Cardiac fibroblast (primary cell): ENCODE measurements around the gene GALNT16.

Experiments used
- DNase-seq, 2 donors: peaks; one replicate each; pipeline versions ENCODE4 v3.0.0 to v3.0.0-alpha.2; 2010; ENCODE audit warnings: low read depth in 2 of 2
- H3K4me3 ChIP-seq, 2 donors: replicated peaks in 1 of 2; 1 replicate in 1 of 2; 2 replicates in 1 of 2; pipeline ENCODE4 v1.5.1; 2011; ENCODE audit warnings: low read depth in 2 of 2, low read length in 2 of 2, mild to moderate bottlenecking in 2 of 2, moderate library complexity in 1 of 2
- TF ChIP-seq, protein P1 (sequence below): IDR thresholded peaks from one replicate; pipeline ENCODE4 v1.5.1; 2011; ENCODE audit warnings: low read depth, mild to moderate bottlenecking, low read length, inconsistent platforms

Gene GALNT16

DNA sequence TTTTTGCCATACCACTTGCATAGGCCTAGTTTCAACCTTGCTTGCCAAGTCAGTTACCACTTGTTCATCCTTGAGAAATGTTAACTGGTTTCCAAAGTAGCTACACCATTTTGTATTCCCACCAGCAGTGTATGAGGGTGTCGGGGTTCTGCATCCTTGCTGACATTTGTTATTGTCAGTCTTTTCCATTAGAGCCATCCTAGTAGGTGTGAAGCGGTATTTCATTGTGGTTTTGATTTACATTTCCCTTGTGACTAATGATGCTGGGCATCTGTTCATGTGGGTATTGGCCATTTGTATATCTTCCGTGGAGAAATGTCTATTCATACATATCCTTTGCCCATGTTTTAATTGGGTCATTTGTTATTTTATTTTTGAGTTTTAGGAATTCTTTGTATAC lies 27.6 kb upstream of the GALNT16 start:
- TF ChIP-seq, protein P1, sequence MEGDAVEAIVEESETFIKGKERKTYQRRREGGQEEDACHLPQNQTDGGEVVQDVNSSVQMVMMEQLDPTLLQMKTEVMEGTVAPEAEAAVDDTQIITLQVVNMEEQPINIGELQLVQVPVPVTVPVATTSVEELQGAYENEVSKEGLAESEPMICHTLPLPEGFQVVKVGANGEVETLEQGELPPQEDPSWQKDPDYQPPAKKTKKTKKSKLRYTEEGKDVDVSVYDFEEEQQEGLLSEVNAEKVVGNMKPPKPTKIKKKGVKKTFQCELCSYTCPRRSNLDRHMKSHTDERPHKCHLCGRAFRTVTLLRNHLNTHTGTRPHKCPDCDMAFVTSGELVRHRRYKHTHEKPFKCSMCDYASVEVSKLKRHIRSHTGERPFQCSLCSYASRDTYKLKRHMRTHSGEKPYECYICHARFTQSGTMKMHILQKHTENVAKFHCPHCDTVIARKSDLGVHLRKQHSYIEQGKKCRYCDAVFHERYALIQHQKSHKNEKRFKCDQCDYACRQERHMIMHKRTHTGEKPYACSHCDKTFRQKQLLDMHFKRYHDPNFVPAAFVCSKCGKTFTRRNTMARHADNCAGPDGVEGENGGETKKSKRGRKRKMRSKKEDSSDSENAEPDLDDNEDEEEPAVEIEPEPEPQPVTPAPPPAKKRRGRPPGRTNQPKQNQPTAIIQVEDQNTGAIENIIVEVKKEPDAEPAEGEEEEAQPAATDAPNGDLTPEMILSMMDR, result no peak
- no peak overlapping the region for H3K4me3 ChIP-seq
- DNase-seq, result no peak

DNA sequence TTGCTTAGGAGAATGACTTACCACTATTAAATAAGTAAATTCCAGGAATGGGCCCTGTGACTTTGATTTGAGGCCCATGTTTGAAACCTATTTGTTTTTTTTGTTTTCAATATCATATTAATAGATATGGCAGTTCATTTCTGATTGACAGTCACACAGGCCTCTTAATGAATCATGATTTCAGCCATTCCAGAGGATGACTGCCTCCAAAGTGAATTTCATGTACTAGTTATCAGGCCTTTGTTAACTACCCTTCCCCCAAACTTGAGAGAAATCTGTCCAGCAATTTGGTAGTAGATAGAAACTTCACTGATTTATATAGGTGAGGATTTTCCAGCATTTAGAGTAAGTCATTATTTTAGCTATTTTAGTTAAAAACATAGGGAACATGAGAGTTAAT lies 25.9 kb upstream of the GALNT16 start:
- TF ChIP-seq, protein P1, result no peak
- no peak overlapping the region for H3K4me3 ChIP-seq
- no peak for DNase-seq

DNA sequence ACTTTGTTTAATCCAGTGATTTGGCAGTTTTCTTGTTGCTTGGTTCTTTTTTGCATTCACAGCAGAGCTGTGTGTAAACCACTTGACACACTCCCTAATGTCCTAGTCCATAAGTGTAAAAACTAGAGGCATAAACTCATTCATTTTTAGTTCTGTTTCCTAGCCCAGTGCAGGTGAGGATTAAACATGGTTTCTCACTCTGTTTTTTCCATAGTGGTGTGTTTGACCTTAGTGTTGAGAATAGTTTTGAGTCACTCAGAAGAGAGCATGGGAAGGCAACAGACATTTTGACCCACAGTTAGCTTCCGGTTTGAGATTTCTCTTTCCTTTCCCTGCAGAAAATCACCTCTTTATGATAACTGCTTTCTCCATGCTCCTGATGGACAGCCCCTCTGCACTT lies 24.2 kb upstream of the GALNT16 start:
- TF ChIP-seq, protein P1, result no peak
- no peak for DNase-seq
- H3K4me3 ChIP-seq, result no peak overlapping the region

DNA sequence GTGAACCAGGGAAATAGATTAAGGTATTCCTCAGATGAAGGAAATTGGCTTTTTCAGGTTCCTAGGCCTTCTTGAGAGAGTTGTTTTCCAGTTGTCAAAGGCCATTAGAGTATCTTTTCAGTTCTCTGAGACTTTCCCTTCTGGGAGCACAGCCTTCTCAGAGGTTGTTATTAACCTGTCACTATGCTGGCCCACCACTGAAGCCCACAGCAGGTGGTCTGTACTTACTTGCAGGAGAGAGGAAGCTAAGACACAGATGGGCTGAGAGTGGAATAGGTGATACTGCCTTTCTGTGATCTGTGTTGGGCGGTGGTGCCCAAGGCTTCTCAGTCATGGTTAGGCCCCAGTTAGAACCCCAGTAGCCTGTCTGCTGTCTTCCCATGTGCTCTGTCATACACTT lies 22.8 kb upstream of the GALNT16 start:
- H3K4me3 ChIP-seq, result no peak overlapping the region
- TF ChIP-seq, protein P1, result no peak
- no peak for DNase-seq

DNA sequence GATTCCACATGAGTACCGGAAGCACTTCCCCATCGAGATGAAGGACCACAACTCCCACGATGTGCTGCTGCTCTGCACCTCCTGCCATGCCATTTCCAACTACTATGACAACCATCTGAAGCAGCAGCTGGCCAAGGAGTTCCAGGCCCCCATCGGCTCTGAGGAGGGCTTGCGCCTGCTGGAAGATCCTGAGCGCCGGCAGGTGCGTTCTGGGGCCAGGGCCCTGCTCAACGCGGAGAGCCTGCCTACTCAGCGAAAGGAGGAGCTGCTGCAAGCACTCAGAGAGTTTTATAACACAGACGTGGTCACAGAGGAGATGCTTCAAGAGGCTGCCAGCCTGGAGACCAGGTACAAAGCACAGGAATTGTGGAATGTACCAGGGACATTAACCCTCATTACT lies 22.4 kb upstream of the GALNT16 start:
- TF ChIP-seq, protein P1, result no peak
- DNase-seq, result no peak
- H3K4me3 ChIP-seq, result no peak overlapping the region

DNA sequence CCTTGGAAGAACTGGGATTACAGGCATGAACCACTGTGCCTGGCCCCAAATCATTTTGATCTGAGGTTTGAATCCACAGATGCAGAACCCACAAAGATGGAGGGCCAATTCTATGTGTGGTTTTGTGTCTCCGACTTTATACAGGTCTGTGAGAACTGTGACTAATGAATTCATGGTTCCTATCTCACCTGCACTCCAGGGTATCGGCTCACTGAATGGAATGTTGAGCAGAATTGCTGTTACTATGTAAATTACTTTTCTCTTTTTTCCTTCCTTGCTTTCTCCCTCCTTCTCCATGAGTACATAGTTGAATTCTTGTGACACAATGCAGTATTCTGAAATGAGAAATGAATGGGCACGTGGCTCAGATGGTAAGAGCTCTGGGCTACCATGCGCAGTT lies 21.1 kb upstream of the GALNT16 start:
- TF ChIP-seq, protein P1, result no peak
- no peak for DNase-seq
- H3K4me3 ChIP-seq, result no peak overlapping the region

DNA sequence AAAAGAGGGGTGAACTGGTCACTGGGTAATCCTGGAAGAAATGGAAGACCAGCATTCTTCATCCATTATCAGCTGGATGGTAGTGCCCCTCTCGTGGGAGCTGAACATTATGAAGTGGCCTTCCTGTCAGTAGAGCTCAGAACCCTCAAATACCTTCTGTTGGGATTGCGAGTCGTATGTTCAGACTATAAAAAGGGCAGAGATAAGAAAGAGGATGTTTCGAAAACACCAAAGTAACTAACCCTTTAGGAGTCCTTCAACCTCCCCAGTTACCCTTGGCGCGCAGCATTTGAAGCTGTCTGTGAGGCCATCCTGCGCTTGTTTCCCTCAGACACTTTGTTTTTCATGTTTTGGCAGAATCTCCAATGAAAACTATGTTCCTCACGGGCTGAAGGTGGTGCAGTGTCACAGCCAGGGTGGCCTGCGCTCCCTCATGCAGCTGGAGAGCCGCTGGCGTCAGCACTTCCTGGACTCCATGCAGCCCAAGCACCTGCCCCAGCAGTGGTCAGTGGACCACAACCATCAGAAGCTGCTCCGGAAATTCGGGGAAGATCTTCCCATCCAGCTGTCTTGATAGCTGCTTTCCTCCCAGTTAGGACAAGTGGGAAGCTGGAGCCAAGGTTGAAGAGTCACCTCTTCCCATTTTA lies 19.3 kb upstream of the GALNT16 start:
- TF ChIP-seq, protein P1, result no peak
- no peak overlapping the region for H3K4me3 ChIP-seq
- DNase-seq, result no peak
